DMS114 treated with DMSO at 0.1 percent for 48 hours (cell line): Measurements from ENCODE around the gene RPL27.
"Not testable (repeated sequence)": the region's sequence is repeated elsewhere in the genome, so short reads cannot be mapped to it uniquely, and the experiment has no call there.

ENCODE experiments used
- DNase-seq: peaks from one replicate; lab custom pipeline; 2025; ENCODE audit not compliant: unreplicated experiment; lab: John Stamatoyannopoulos, UW

RPL27 gene

GRCh38 chr17:42997984-42998938 lies at the start of gene RPL27:
RPL27 (plus strand) TSS chr17:42998419; CDS start chr17:42998751, 332 bp downstream.
- DNase-seq: peak; percentile 99

- DNase-seq: no peak
These were observed 48.0 kb upstream of the RPL27 start for GRCh38 chr17:42950044-42950783.

GRCh38 chr17:42953669-42954068 lies 44.5 kb upstream of the RPL27 start:
- DNase-seq: no peak

GRCh38 chr17:42964161-42964932 lies 33.9 kb upstream of the RPL27 start, which contains the start of gene AARSD1:
AARSD1 (minus strand) TSS chr17:42964454; CDS start chr17:42964440, 14 bp downstream.
- DNase-seq: peak; percentile 89

GRCh38 chr17:42967925-42968324 lies 30.3 kb upstream of the RPL27 start:
- DNase-seq: no peak

GRCh38 chr17:42969001-42969581 lies 29.1 kb upstream of the RPL27 start:
- no peak for DNase-seq

- no peak for DNase-seq
These were observed 26.6 kb upstream of the RPL27 start for GRCh38 chr17:42971589-42971988.

GRCh38 chr17:42973323-42973722 lies 24.9 kb upstream of the RPL27 start:
- not testable (repeated sequence) for DNase-seq

- DNase-seq: no peak
These were observed 23.0 kb upstream of the RPL27 start for GRCh38 chr17:42975265-42975664.

GRCh38 chr17:42975701-42976100 lies 22.5 kb upstream of the RPL27 start:
- not testable (repeated sequence) for DNase-seq

GRCh38 chr17:42979511-42980273 lies 18.5 kb upstream of the RPL27 start, which contains the start of gene PTGES3L:
PTGES3L (minus strand) TSS chr17:42980080; CDS start chr17:42980053, 27 bp downstream.
- DNase-seq: peak; percentile 26

GRCh38 chr17:42980274-42980765 lies 17.9 kb upstream of the RPL27 start, which contains the start of gene RUNDC1:
RUNDC1 (plus strand) TSS chr17:42980565; CDS start chr17:42980577, 12 bp downstream.
- peak; percentile 54 for DNase-seq

- no peak for DNase-seq
These were observed 17.3 kb upstream of the RPL27 start for GRCh38 chr17:42980766-42981397.

- DNase-seq: no peak
These were observed 16.0 kb upstream of the RPL27 start for GRCh38 chr17:42982266-42982665.

GRCh38 chr17:42985225-42985624 lies 13.0 kb upstream of the RPL27 start:
- DNase-seq: no peak

- no peak for DNase-seq
These were observed 9.1 kb upstream of the RPL27 start for GRCh38 chr17:42989141-42989540.

GRCh38 chr17:42989726-42990652 lies 8.2 kb upstream of the RPL27 start:
- no peak for DNase-seq

GRCh38 chr17:42991471-42991870 lies 6.7 kb upstream of the RPL27 start:
- DNase-seq: no peak
